ENCODE measurements around the gene ELOVL1. TPM values are rescaled to one million over a fixed set of nuclear protein-coding genes. Genes with fewer than 3 reads are reported as not detected.

ELOVL1 gene
- total and polyA plus RNA-seq, 2 experiments from 2014 or later, result 16.7 to 23.3 TPM

GRCh38 chr1:43344267-43344850, 23.5 kb downstream of the ELOVL1 start:
- Histone ChIP-seq H3K4me1 (ENCODE audit: insufficient read depth) (peaks cover 9% of the 10 kb centered on the region), H3K27me3 (ENCODE audit: insufficient read depth) (peaks cover 18% of the 10 kb centered on the region), H3K9me2 (ENCODE audit: insufficient read depth) (no peaks in the 10 kb centered on the region), H3K36me3 (ENCODE audit: insufficient read depth) (no peaks in the 10 kb centered on the region), H3K79me2 (replicated peaks; ENCODE audit: insufficient read depth) (no peaks in the 10 kb centered on the region), H3K4me2 (no peak overlapping the region), H3F3A (replicated peaks; ENCODE audit: low read depth) (peaks cover 4% of the 10 kb centered on the region; the same call in 1 of the 2 replicates), H3K27ac (ENCODE audit: low read depth) (no peak overlapping the region), H4K20me1 (replicated peaks; ENCODE audit: insufficient read depth) (no peaks in the 10 kb centered on the region), H3K4me3 (no peak overlapping the region), H2AFZ (no peak overlapping the region)
- DNase-seq (ENCODE audit: low spot score) (no peak), ATAC-seq (no peak)
- Mint-ChIP-seq H3K27me3 (ENCODE audit: insufficient read depth, low read depth, poor library complexity) (no peaks in the 10 kb centered on the region), H3K9me3 (no peaks in the 10 kb centered on the region; the same call in 2 of the 3 replicates), H3K27ac (no peak overlapping the region), H3K36me3 (ENCODE audit: low read depth) (no peaks in the 10 kb centered on the region), H3K4me1 (peaks cover 18% of the 10 kb centered on the region), H3K4me3 (no peak overlapping the region)
- TF ChIP-seq JUNB (IDR thresholded peaks at IDR 0.05; ENCODE audit: unreplicated experiment) (no peak), STAT1 (IDR thresholded peaks at IDR 0.05; ENCODE audit: unreplicated experiment) (no peak), EZH2 (IDR thresholded peaks at IDR 0.05; ENCODE audit: low read depth, unreplicated experiment) (no peak), NANOG (IDR thresholded peaks at IDR 0.05; ENCODE audit: borderline replicate concordance) (no peak), ZNF462 (CRISPR knock-in tag; IDR thresholded peaks at IDR 0.05) (no peak), ZNF114 (CRISPR knock-in tag; IDR thresholded peaks at IDR 0.05) (no peak), CREB1 (CRISPR knock-in tag; IDR thresholded peaks at IDR 0.05; ENCODE audit: low read depth) (no peak), POLR2AphosphoS5 (IDR thresholded peaks at IDR 0.05; ENCODE audit: low read depth) (no peak)
- TF ChIP-seq, protein P1, sequence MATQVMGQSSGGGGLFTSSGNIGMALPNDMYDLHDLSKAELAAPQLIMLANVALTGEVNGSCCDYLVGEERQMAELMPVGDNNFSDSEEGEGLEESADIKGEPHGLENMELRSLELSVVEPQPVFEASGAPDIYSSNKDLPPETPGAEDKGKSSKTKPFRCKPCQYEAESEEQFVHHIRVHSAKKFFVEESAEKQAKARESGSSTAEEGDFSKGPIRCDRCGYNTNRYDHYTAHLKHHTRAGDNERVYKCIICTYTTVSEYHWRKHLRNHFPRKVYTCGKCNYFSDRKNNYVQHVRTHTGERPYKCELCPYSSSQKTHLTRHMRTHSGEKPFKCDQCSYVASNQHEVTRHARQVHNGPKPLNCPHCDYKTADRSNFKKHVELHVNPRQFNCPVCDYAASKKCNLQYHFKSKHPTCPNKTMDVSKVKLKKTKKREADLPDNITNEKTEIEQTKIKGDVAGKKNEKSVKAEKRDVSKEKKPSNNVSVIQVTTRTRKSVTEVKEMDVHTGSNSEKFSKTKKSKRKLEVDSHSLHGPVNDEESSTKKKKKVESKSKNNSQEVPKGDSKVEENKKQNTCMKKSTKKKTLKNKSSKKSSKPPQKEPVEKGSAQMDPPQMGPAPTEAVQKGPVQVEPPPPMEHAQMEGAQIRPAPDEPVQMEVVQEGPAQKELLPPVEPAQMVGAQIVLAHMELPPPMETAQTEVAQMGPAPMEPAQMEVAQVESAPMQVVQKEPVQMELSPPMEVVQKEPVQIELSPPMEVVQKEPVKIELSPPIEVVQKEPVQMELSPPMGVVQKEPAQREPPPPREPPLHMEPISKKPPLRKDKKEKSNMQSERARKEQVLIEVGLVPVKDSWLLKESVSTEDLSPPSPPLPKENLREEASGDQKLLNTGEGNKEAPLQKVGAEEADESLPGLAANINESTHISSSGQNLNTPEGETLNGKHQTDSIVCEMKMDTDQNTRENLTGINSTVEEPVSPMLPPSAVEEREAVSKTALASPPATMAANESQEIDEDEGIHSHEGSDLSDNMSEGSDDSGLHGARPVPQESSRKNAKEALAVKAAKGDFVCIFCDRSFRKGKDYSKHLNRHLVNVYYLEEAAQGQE (IDR thresholded peaks at IDR 0.05; ENCODE audit: unreplicated experiment), result no peak

All from GM23338 (cell line).